Lower leg skin (tissue), 4 donors: ENCODE data around the gene ZBTB20. TPM values are rescaled to one million over a fixed set of nuclear protein-coding genes. Genes with fewer than 3 reads are reported as not detected.
A peak's percentile ranks its signal among the peaks of the same experiment; 100 is the strongest.
"Not testable (repeated sequence)": the region's sequence is repeated elsewhere in the genome, so short reads cannot be mapped to it uniquely, and the experiment has no call there.

Experiments
- DNase-seq, 2 donors: peaks; one replicate each; pipeline ENCODE4 v3.0.0-alpha.2; 2019; ENCODE audit warnings: low spot score in 2 of 2
- H3K4me3 ChIP-seq: fragments of 200-600 bp; sonication (generic); 2 replicates; pipeline ENCODE4 v1.5.1; 2017; ENCODE audit warnings: mild to moderate bottlenecking, low read depth; ENCODE audit not compliant: poor library complexity, severe bottlenecking
- POLR2A ChIP-seq, 2 donors: fragments of 450-650 bp; IDR thresholded peaks; one replicate each; pipeline ENCODE4 v1.6.1; 2016 to 2017; ENCODE audit warnings: antibody characterized with exemption in 2 of 2, mild to moderate bottlenecking in 1 of 2, moderate library complexity in 1 of 2
- WGBS, 2 donors: methylation state at CpG; one replicate each; pipeline ENCODE4 v1.1.5; 2018; 5-methylcytosine and 5-hydroxymethylcytosine counted together
- intact Hi-C: fragments of 100-400 bp; cut with DNase I; formaldehyde crosslinking; loops from one replicate; pipeline ENCODE4 v1.15.0; 2023; ENCODE audit warnings: low total_unique reads
- total RNA-seq, 4 donors: library from RNA; depleted of rRNA; stranded (reverse); fragments of >200 nt; gene quantifications; one replicate each; pipeline ENCODE4 v1.1.0, GENCODE V29; 2016
- TF ChIP-seq, protein P1 (sequence below), 3 donors: fragments of 450-650 bp; IDR thresholded peaks; one replicate each; pipeline ENCODE4 v1.5.1; 2016; ENCODE audit warnings: antibody characterized with exemption in 3 of 3, mild to moderate bottlenecking in 3 of 3, moderate library complexity in 2 of 3

Gene ZBTB20
- total RNA-seq, 4 donors from 2014 or later, result 22.5 to 41.9 (median 33.1) TPM

GRCh38 chr3:115110830-115111229, 36.3 kb downstream of the ZBTB20 start:
- intact Hi-C loops, result no loop called here
- DNase-seq, result no peak
- TF ChIP-seq POLR2A (IDR thresholded peaks at IDR 0.05), result no peak
- TF ChIP-seq, protein P1, sequence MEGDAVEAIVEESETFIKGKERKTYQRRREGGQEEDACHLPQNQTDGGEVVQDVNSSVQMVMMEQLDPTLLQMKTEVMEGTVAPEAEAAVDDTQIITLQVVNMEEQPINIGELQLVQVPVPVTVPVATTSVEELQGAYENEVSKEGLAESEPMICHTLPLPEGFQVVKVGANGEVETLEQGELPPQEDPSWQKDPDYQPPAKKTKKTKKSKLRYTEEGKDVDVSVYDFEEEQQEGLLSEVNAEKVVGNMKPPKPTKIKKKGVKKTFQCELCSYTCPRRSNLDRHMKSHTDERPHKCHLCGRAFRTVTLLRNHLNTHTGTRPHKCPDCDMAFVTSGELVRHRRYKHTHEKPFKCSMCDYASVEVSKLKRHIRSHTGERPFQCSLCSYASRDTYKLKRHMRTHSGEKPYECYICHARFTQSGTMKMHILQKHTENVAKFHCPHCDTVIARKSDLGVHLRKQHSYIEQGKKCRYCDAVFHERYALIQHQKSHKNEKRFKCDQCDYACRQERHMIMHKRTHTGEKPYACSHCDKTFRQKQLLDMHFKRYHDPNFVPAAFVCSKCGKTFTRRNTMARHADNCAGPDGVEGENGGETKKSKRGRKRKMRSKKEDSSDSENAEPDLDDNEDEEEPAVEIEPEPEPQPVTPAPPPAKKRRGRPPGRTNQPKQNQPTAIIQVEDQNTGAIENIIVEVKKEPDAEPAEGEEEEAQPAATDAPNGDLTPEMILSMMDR (IDR thresholded peaks at IDR 0.05), result no peak
- H3K4me3 ChIP-seq, result no peak overlapping the region
- 95 to 99% methylated on average over 5 of the region's 5 CpGs for WGBS, 2 donors

- 93 to 94% methylated on average over 7 of the region's 7 CpGs for WGBS, 2 donors
- H3K4me3 ChIP-seq, intact Hi-C loops, DNase-seq: not testable (repeated sequence)
Measured at GRCh38 chr3:115110066-115110465, 37.0 kb downstream of the ZBTB20 start.

DNA sequence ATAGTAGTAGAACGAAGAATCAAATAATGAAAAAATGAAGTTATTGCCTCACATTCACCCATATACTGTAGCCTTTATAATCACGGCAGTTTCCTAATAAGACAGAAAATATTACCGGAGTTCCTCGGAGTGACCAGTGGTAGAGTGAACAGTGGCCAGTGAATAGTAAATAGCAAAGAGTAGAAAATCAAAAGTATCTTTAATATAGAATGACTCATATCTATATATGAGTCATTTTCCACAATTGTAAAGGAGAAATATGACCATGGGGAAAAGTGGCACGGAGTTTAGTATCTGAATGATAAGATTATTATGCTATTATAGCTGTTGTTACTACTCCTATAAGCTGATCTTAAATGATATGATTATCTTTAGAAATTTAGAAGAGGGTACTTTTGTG, 38.5 kb downstream of the ZBTB20 start:
- intact Hi-C loops, result no loop called here
- H3K4me3 ChIP-seq, result no peak overlapping the region
- 88 to 92% methylated on average over 5 of the region's 5 CpGs for WGBS, 2 donors
- TF ChIP-seq, protein P1 (IDR thresholded peaks at IDR 0.05), result no peak
- TF ChIP-seq POLR2A (IDR thresholded peaks at IDR 0.05), result no peak
- no peak for DNase-seq

DNA sequence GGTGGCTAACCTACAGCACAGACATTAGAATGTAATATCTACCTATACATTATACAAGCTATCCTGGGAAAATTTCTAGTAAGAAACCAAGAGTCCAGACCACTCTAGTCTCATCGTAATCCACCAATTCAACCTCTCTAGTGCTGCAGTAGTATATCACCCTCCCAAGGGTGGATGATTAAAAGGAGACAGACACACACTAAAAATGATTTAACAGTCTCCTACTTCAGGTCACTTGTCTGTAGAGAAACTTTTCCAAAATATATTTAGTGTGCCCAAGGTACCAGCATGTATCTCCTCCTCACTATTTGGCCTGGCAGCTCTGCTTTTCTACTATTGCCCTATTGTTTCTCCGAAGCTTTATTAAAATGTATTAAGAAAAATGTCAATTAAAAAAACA, 45.0 kb downstream of the ZBTB20 start:
- 94 to 97% methylated on average over 2 of the region's 2 CpGs for WGBS, 2 donors
- H3K4me3 ChIP-seq, result no peak overlapping the region
- no peak for DNase-seq
- TF ChIP-seq, protein P1 (IDR thresholded peaks at IDR 0.05), result no peak
- TF ChIP-seq POLR2A (IDR thresholded peaks at IDR 0.05), result no peak
- intact Hi-C loops, result no loop called here

DNA sequence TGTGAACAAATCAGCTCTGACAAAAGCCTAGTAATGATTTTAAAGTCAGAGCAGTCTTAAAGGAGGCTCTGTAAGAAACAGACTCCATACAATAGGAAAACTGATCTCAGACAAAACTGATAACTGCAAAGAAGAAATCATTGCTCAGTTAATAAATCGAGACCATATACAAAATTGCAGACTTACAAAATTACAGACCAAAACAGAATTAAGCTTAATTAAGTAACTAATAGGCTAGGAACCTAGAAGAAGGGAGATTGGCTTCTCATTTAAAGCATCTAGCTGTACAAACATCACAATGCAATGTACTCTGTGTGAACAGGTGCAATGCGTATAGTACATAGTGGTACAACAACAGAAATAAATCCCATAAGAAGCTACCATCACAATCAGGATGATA, 46.3 kb downstream of the ZBTB20 start:
- no peak for DNase-seq
- no peak for TF ChIP-seq POLR2A (IDR thresholded peaks at IDR 0.05)
- TF ChIP-seq, protein P1 (IDR thresholded peaks at IDR 0.05), result no peak
- intact Hi-C loops, result no loop called here
- no peak overlapping the region for H3K4me3 ChIP-seq
- WGBS, 2 donors, result 67 to 68% methylated on average over 2 of the region's 2 CpGs

- TF ChIP-seq, protein P1 (IDR thresholded peaks at IDR 0.05), result no peak
- TF ChIP-seq POLR2A (IDR thresholded peaks at IDR 0.05), result no peak
- intact Hi-C loops, result no loop called here
- no peak for DNase-seq
- peak overlapping the region; percentile 25 for H3K4me3 ChIP-seq
- 1 to 2% methylated on average over 5 of the region's 5 CpGs for WGBS, 2 donors
Measured at GRCh38 chr3:115099986-115100571, 47.0 kb downstream of the ZBTB20 start.
